Spleen (tissue), 7 donors: ENCODE results near the gene TTI1.

Source experiments
- POLR2A ChIP-seq, 3 donors: fragments of 450-650 bp; IDR thresholded peaks; one replicate each; pipeline ENCODE4 v1.5.1; 2017; ENCODE audit warnings: antibody characterized with exemption in 3 of 3, mild to moderate bottlenecking in 1 of 3
- POLR2AphosphoS5 ChIP-seq, 3 donors: sonication (generic); formaldehyde crosslinking; IDR thresholded peaks; one replicate each; pipeline ENCODE4 v1.5.1; 2017; ENCODE audit warnings: antibody characterized with exemption in 3 of 3
- TF ChIP-seq, protein P1 (sequence below), 11 experiments: fragments of 200-600 bp in 7 of 11; fragments of 450-650 bp in 4 of 11; sonication (generic) in 4 of 11; IDR thresholded peaks in 8 of 11; conservative IDR thresholded peaks in 3 of 11; 1 replicate in 7 of 11; 2 replicates in 4 of 11; pipeline versions ENCODE4 v1.4.0 to v1.8.0; 2016 to 2021; ENCODE audit warnings: antibody characterized with exemption in 11 of 11, inconsistent platforms in 4 of 11, mild to moderate bottlenecking in 1 of 11
- donor health status: DM: no; HTN: no; CAD: no; lungs with moderate emphysema.
- donor health status: DM: no; HTN: no; CAD: no.
- donor health status: DM: no; HTN: no; CAD: no.

DNA sequence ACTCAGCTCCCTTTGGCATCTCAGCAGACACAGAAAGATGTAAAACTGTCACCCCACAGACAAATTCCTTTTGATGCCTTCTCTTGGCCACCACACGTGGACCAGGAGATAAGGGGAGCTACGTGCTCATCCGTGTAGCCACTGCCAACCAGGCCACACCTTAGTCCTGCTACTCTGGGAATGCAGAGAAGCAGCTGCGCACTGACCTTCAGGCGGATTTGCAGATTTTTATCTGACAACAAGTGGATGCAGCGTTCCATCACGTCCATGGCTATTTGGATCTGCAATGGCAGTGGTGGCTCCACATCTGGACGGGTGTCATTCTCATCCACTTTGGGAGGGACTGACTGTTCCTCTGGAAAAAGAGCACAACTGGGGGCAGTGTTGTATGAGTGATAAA is 30.8 kb downstream of the TTI1 start:
- TF ChIP-seq, protein P1, sequence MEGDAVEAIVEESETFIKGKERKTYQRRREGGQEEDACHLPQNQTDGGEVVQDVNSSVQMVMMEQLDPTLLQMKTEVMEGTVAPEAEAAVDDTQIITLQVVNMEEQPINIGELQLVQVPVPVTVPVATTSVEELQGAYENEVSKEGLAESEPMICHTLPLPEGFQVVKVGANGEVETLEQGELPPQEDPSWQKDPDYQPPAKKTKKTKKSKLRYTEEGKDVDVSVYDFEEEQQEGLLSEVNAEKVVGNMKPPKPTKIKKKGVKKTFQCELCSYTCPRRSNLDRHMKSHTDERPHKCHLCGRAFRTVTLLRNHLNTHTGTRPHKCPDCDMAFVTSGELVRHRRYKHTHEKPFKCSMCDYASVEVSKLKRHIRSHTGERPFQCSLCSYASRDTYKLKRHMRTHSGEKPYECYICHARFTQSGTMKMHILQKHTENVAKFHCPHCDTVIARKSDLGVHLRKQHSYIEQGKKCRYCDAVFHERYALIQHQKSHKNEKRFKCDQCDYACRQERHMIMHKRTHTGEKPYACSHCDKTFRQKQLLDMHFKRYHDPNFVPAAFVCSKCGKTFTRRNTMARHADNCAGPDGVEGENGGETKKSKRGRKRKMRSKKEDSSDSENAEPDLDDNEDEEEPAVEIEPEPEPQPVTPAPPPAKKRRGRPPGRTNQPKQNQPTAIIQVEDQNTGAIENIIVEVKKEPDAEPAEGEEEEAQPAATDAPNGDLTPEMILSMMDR (IDR thresholded peaks at IDR 0.05 in 8 of 11, conservative IDR thresholded peaks at IDR 0.05 in 3 of 11): no peak
- TF ChIP-seq POLR2AphosphoS5 (IDR thresholded peaks at IDR 0.05) (no peak), POLR2A (IDR thresholded peaks at IDR 0.05) (no peak)
